Measurements from ENCODE around the gene MELTF. TPM values are rescaled to one million over a fixed set of nuclear protein-coding genes. Genes with fewer than 3 reads are reported as not detected.

MELTF gene
- total and polyA plus RNA-seq, 8 donors, result 4.0 to 8.4 (median 5.6) TPM

DNA sequence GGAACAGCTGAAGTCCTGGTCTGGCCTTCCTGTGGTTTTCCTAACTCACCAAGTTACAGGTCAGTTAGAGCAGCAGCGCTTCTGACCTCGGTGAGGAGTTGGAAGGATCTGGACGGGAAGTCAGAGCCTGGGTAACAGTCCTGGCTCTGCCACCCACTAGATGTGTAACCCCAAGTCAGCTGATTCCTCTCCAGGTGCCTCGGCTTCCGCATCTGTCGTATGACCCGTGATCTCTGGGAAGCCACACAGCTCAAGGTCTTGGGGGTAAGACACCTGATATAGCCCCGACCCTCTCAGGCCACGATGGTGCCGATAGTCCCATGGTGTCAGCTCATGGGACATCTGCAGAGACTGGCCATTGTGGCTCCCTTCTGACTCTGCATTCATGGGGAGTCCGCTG, 52.7 kb downstream of the MELTF start:
- Histone ChIP-seq H3K4me3 (no peak overlapping the region), H3K27ac (no peak overlapping the region), H3K9me3 (no peaks in the 10 kb centered on the region), H3K27me3 (peaks cover 0 to 9% of the 10 kb centered on the region in 2 donors), H3K4me1 (no peaks in the 10 kb centered on the region), H3K36me3 (no peaks in the 10 kb centered on the region)
- TF ChIP-seq, protein P1, sequence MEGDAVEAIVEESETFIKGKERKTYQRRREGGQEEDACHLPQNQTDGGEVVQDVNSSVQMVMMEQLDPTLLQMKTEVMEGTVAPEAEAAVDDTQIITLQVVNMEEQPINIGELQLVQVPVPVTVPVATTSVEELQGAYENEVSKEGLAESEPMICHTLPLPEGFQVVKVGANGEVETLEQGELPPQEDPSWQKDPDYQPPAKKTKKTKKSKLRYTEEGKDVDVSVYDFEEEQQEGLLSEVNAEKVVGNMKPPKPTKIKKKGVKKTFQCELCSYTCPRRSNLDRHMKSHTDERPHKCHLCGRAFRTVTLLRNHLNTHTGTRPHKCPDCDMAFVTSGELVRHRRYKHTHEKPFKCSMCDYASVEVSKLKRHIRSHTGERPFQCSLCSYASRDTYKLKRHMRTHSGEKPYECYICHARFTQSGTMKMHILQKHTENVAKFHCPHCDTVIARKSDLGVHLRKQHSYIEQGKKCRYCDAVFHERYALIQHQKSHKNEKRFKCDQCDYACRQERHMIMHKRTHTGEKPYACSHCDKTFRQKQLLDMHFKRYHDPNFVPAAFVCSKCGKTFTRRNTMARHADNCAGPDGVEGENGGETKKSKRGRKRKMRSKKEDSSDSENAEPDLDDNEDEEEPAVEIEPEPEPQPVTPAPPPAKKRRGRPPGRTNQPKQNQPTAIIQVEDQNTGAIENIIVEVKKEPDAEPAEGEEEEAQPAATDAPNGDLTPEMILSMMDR (IDR thresholded peaks at IDR 0.05), result no peak
- intact Hi-C loops (cut with DNase I), result no loop called here
- DNase-seq, result no peak
- no peak for ATAC-seq

DNA sequence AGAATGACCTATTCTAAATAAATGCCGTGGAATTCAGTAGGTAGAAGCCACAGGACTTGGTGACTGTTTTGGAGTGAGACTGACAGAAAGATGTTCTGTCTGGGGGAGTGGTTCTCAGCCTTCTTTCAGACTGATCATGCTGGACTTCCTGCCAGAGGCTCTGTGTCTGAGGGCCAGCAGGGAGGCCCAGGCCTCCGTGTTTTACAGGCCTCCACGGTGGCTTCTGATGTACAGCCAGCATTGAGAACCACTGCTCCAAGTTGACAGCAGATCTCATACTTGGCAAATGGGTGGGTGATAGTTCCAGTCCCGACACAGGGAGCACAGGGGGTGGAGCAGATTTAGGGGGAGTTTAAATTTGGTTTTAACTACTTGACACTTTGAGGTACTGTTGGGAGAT, 54.3 kb downstream of the MELTF start:
- TF ChIP-seq, protein P1 (IDR thresholded peaks at IDR 0.05), result no peak
- Histone ChIP-seq H3K4me3 (no peak overlapping the region), H3K27me3 (peaks cover 0 to 9% of the 10 kb centered on the region in 2 donors), H3K36me3 (no peaks in the 10 kb centered on the region), H3K9me3 (no peaks in the 10 kb centered on the region), H3K27ac (no peak overlapping the region), H3K4me1 (no peaks in the 10 kb centered on the region)
- ATAC-seq (no peak), DNase-seq (no peak)
- intact Hi-C loops (cut with DNase I), result no loop called here

DNA sequence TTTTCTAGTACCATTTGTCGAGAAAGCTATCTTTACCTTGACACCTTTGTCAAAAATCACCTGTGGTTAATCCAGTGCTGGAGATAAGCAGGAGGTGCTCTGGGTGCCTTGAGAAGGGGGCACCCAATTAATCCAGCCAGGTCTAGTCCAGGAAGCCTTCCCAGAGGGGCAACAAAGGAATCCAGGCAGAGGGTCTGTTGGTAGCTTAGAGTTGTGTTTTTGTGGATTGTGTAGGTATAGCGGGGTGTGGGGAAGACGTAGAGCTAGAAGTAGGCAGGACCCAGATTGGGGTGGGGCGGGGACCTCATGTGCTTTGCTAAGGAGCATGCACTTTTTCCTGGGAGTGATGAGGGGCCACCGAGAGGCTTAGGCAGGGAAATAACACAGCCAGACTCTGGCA, 55.0 kb downstream of the MELTF start:
- no peak overlapping the region for H3K27ac ChIP-seq
- ATAC-seq, result no peak
- H3K4me3 ChIP-seq, result no peak overlapping the region
- TF ChIP-seq, protein P1 (IDR thresholded peaks at IDR 0.05), result no peak
- intact Hi-C loops (cut with DNase I), result no loop called here
- H3K36me3 ChIP-seq, result no peaks in the 10 kb centered on the region
- H3K27me3 ChIP-seq, result peaks cover 0 to 9% of the 10 kb centered on the region in 2 donors
- H3K9me3 ChIP-seq, result no peaks in the 10 kb centered on the region
- H3K4me1 ChIP-seq, result peaks cover 0 to 4% of the 10 kb centered on the region in 2 donors
- DNase-seq, result no peak

DNA sequence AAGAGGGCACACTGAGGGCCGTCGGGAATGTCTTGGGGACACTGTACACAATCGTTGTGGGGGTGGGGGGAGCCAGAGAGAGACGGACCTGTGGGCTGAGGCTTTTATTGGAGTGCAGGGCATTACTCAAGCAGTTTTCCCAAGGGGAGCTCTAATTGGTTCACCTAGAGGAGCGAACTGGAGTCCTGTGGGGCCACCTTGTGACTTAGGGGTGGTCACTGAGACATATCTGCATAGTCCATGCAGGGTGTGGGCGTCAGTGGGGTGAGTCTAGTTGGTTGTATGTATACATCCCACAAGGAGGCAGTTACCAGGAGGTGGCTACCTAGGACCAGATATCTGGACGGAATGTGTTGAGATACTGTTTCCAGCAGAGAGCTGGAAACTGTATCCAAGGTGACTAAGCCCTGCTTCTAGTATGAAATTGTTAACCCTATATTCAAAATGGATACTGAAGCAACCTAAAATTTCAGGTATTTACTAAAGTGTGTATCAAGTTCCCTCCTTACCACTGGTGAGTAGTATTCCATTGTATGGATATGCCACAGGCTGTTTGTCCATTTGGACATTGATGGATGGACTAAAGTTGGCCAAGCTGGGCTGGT, 58.4 kb downstream of the MELTF start:
- no peak for DNase-seq
- Histone ChIP-seq H3K27me3 (no peaks in the 10 kb centered on the region), H3K4me1 (peaks cover 7 to 20% of the 10 kb centered on the region in 2 donors), H3K9me3 (no peaks in the 10 kb centered on the region), H3K4me3 (no peak overlapping the region), H3K27ac (no peak overlapping the region), H3K36me3 (no peaks in the 10 kb centered on the region)
- intact Hi-C loops (cut with DNase I), result no loop called here
- TF ChIP-seq, protein P1 (IDR thresholded peaks at IDR 0.05), result no peak
- no peak for ATAC-seq

DNA sequence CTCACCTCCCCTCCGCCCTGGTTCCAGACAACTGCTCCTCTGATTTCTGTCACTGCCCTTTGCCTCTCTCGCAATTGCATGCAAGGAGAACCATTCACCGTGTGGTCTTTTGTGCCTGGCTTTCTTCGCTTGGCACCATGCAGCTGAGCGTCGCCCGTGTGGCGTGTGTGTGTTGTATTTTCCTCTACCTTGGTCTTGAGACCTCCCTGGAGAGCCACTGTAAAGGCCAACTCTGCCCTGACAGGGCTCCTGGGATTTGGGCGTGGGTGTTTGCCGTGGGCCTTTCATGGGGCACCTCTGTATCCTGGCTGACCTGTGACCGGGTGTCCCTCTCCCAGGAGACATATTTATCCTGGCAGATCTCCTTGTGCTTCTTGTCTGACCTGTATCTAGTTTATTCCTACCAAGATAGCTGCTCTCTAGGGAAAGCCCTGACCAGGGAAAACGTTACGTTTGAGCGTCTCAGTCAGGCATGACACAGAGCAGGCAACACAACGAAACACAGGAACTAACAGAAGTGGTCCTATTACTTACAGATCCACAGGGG, 59.0 kb downstream of the MELTF start:
- no peak overlapping the region for H3K27ac ChIP-seq
- ATAC-seq (no peak), DNase-seq (no peak)
- H3K36me3 ChIP-seq, result no peaks in the 10 kb centered on the region
- no peaks in the 10 kb centered on the region for H3K9me3 ChIP-seq
- peaks cover 7 to 20% of the 10 kb centered on the region in 2 donors for H3K4me1 ChIP-seq
- TF ChIP-seq, protein P1 (IDR thresholded peaks at IDR 0.05), result no peak
- no peaks in the 10 kb centered on the region for H3K27me3 ChIP-seq
- intact Hi-C loops (cut with DNase I), result no loop called here
- H3K4me3 ChIP-seq, result no peak overlapping the region
